NCI-H2107 treated with DMSO at 0.1 percent for 48 hours (cell line): ENCODE data around the gene RAP2B.
"Not testable (repeated sequence)": the region's sequence is repeated elsewhere in the genome, so short reads cannot be mapped to it uniquely, and the experiment has no call there.

ENCODE experiments used
- DNase-seq: peaks from one replicate; lab custom pipeline; 2025; ENCODE audit not compliant: unreplicated experiment; lab: John Stamatoyannopoulos, UW

RAP2B gene

GRCh38 chr3:153192327-153192726 is 30.3 kb downstream of the RAP2B start:
- DNase-seq = no peak

- not testable (repeated sequence) for DNase-seq
Measured at GRCh38 chr3:153193786-153194476, 31.9 kb downstream of the RAP2B start.

- no peak for DNase-seq
Measured at GRCh38 chr3:153195349-153195879, 33.4 kb downstream of the RAP2B start.

- DNase-seq = no peak
Measured at GRCh38 chr3:153209596-153209995, 47.6 kb downstream of the RAP2B start.

GRCh38 chr3:153210146-153210545 is 48.1 kb downstream of the RAP2B start:
- DNase-seq = no peak

GRCh38 chr3:153210660-153211059 is 48.6 kb downstream of the RAP2B start:
- no peak for DNase-seq

- no peak for DNase-seq
Measured at GRCh38 chr3:153215497-153215896, 53.5 kb downstream of the RAP2B start.

GRCh38 chr3:153215966-153216365 is 53.9 kb downstream of the RAP2B start:
- DNase-seq = no peak

GRCh38 chr3:153216928-153217327 is 54.9 kb downstream of the RAP2B start:
- no peak for DNase-seq

GRCh38 chr3:153219146-153219545 is 57.1 kb downstream of the RAP2B start:
- no peak for DNase-seq
